OCI-M2 (cell line): ENCODE measurements around the gene PAQR5.
"Not testable (repeated sequence)": the region's sequence is repeated elsewhere in the genome, so short reads cannot be mapped to it uniquely, and the experiment has no call there.

ENCODE experiments used
- DNase-seq: peaks from one replicate; lab custom pipeline; 2025; ENCODE audit not compliant: unreplicated experiment; lab: John Stamatoyannopoulos, UW

PAQR5 gene

DNA sequence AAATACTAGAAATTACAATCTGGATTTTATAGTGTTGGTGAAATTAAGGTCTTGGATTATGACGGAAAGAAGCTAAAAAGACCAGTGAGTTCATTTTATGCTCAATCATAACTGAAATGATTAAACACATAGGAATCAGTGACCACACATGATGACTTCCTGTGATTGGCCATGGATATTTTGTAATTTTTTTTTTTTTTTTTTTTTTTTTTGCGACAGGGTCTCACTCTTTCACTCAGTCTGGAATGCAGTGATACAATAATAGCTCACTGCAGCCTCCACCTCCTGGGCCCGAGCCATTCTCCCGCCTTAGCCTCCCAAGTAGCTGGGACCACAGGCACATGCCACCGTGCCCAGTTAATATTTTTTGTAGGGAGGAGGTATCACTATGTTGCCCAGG, 47.4 kb downstream of the PAQR5 start:
- no peak for DNase-seq

GRCh38 chr15:69351333-69351732, 52.6 kb downstream of the PAQR5 start:
- no peak for DNase-seq

DNA sequence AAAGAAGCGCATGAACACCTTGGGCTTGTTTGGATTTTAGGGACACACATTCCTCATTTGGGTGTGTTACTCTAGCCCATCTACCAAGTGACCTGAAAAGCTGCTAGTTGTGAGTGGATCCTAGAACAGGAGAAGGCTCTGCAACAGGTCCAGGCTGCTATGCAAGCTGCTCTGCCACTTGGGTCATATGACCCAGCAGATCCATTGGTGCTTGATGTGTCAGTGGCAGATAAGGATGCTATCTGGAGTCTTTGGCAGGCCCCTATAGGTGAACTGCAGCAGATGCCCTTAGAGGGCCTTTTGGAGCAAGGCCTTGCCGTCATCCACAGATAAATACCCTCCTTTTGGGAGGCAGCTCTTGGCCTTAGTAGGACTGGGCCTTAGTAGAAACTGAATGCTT, 53.2 kb downstream of the PAQR5 start:
- no peak for DNase-seq

- no peak for DNase-seq
Measured at GRCh38 chr15:69357773-69358771, 59.4 kb downstream of the PAQR5 start.

GRCh38 chr15:69358850-69359249, 60.1 kb downstream of the PAQR5 start:
- DNase-seq: no peak

DNA sequence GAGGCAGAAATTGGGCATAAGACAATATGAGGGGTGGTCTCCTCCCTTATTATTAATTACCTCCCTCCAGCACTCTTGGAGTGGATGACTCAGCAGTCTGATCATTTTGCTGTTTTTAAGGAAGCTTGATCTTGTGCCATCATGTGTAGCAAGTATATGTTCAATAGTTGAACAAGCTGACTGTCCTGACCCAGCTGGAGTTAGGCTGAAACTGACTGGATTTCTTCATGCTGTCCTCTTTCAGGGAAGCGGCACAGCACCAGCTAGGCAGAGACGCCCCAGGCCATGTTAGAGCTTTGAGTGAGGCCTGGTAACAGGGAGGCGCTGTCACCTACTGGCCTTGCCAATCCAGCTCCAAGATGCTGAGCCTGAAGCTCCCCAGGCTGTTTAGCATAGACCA, 61.0 kb downstream of the PAQR5 start:
- no peak for DNase-seq

GRCh38 chr15:69360642-69361041, 61.9 kb downstream of the PAQR5 start:
- no peak for DNase-seq

- DNase-seq: no peak
Measured at GRCh38 chr15:69367236-69367635, 68.5 kb downstream of the PAQR5 start.

- no peak for DNase-seq
Measured at GRCh38 chr15:69369631-69370030, 70.9 kb downstream of the PAQR5 start.

DNA sequence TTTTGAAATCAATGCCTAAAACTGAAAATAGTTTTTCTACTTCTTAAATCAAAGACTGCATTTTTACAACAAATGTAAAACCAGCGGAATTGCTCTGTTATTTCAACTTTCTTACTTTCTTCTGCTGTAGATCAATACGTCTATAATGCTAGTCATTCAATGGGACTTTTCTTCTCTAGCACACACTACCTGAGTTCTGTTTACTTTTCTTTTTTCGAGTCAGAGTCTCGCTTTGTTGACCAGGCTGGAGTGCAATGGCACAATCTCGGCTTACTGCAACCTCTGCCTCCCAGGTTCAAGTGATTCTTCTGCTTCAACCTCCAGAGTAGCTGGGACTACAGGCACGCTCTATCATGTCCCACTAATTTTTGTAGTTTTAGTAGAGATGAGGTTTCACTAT, 74.7 kb downstream of the PAQR5 start:
- DNase-seq: no peak

DNA sequence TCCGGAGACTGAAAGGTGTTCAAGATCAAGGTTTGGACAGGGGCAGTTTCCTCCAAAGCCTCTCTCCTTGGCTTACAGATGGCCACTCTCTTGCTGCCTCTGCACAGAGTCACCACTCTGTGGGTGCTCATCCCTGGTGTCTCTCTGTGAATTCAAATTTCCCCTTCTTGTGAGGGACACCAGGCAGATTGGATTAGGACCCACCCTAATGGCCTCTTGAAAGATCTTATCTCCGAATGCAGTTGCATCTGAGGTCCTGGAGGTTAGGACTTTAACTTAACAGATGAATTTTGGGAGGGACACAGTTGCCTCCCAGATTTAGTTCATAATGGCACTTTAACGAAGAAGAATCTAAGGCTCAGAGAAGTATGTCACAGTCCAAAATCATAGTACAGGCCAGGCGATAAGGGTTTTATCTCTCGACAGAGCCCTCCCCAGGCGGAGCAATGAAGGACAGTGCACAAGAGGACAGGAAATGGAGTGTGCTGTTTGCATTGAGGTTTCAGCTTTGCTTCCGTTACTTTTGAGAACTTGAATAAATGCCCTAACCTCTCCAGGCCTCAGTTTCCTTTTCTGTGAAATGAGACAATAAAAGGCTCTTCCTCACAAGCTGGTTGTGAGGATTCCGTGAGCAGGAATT, 76.6 kb downstream of the PAQR5 start:
- no peak for DNase-seq

- no peak for DNase-seq
Measured at GRCh38 chr15:69377216-69377970, 78.7 kb downstream of the PAQR5 start.

DNA sequence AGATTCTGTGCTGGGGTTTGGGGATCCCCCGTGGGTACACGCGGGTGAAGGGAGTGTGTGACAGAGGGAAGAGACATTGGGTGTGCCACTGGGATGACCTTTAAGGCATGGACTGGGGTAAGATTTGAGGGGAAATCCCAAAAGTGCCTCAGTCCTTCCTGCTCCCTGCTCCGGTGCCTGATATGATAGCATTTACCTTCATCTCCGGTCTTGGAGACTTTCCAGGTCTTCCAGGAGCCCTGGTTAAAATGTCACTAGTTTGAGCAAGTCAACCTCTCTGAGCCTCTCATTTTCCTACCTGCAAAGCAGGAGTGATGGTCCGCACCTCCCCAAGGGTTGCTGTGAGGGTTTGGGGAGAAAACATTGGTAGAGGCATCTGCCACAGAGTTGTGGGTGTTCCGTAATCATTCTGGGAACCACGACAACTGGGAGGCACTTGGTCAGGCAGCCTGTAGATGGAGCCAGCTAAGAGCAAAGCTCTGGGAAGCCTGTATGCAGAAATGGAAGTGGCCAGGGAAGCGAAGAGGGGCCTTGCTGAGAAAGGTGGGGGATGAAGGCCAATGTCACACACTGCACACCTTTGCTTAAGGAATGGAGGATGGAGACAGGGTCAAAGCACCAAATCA, 81.5 kb downstream of the PAQR5 start:
- DNase-seq: no peak

DNA sequence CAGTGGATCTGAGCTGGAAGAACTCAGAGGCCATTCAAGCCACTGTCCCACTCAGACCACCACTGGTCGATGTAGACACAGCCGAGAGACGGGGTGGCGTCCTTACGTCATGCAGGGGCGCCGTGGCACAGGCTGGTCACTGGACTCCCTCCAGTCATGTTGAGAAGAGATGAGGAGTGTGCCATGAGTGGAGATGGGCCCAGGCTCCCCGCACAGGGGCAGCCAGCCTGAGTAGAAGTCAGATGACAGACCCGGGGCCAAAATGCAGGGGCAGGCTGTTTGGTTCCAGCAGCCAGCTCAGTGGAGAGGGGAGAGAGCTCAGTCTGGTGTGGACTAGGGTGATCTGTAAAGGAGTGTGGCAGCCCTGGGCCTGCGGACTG, 82.0 kb downstream of the PAQR5 start:
- no peak for DNase-seq

GRCh38 chr15:69382176-69382575, 83.5 kb downstream of the PAQR5 start:
- not testable (repeated sequence) for DNase-seq

DNA sequence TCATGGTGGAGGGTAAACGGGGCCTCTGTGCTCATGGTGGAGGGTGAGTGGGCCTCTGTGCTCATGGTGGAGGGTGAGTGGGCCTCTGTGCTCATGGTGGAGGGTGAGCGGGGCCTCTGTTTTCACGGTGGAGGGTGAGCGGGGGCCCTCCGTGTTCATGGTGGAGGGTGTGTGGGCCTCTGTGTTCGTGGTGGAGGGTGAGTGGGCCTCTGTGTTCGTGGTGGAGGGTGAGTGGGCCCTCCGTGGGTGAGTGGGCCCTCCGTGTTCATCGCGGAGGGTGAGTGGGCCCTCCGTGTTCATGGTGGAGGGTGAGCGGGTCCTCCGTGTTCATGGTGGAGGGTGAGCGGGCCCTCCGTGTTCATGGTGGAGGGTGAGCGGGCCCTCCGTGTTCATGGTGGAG, 85.4 kb downstream of the PAQR5 start:
- not testable (repeated sequence) for DNase-seq

GRCh38 chr15:69384626-69385598, 86.2 kb downstream of the PAQR5 start:
- no peak for DNase-seq

- no peak for DNase-seq
Measured at GRCh38 chr15:69385831-69386230, 87.1 kb downstream of the PAQR5 start.

DNA sequence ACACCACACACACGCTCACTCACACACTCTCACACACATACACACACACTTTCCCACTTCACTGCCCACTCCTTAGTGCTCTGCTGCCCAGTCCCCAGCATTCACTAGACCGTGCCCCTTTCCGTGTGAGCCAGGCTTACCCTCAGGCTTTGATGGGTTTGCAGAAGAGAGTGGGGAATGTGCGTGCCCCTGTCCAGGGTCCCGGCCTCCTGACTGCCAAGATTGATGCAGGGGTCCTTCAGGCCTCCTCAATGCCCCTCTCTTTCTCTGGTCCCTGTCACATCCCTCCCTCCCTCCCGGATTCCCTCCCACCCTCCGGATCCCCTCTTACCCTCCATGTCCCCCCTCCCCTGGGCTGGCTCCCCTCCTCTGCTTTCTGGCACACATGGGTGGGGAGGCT, 87.6 kb downstream of the PAQR5 start:
- no peak for DNase-seq

- no peak for DNase-seq
Measured at GRCh38 chr15:69388260-69388705, 89.6 kb downstream of the PAQR5 start.
